ENCODE results near the gene FUT7.

GRCh38 chr9:137013571-137013940 lies 18.3 kb downstream of the FUT7 start:
- TF ChIP-seq SP2 (IDR thresholded peaks at IDR 0.05; ENCODE audit: extremely low read depth, low read depth, low read length, poor library complexity, severe bottlenecking) = no peak
- no peak for TF ChIP-seq FOXK2 (conservative IDR thresholded peaks at IDR 0.05 in 1 of 2, IDR thresholded peaks at IDR 0.05 in 1 of 2; ENCODE audit: low read depth in 2 of 2)
- TF ChIP-seq NR3C1 (CRISPR knock-in tag; IDR thresholded peaks at IDR 0.05) = no peak
- TF ChIP-seq ZNF174 (CRISPR knock-in tag; IDR thresholded peaks at IDR 0.05) = no peak
- no peak for TF ChIP-seq CBX2 (IDR thresholded peaks at IDR 0.05; ENCODE audit: insufficient read depth, low read length, poor library complexity, severe bottlenecking)
- TF ChIP-seq POLR2AphosphoS5 (IDR thresholded peaks at IDR 0.05; ENCODE audit: control insufficient read depth, insufficient read depth, low read depth, low read length) = no peak
- no peak for TF ChIP-seq CTCF (IDR thresholded peaks at IDR 0.05 in 2 of 3, conservative IDR thresholded peaks at IDR 0.05 in 1 of 3; ENCODE audit: insufficient read depth in 2 of 3, low read depth in 1 of 3, low read length in 3 of 3)
- no peak for TF ChIP-seq HMBOX1 (IDR thresholded peaks at IDR 0.05)
- no peak for TF ChIP-seq ZBTB7A (IDR thresholded peaks at IDR 0.05; ENCODE audit: borderline replicate concordance, control insufficient read depth, low read depth, low read length)
- TF ChIP-seq HNRNPL (IDR thresholded peaks at IDR 0.05; ENCODE audit: low read depth, low read length) = 0 out of 2 replicates have a peak, but pooled peaks have one; percentile 26
- no peak for TF ChIP-seq E2F1 (CRISPR knock-in tag; IDR thresholded peaks at IDR 0.05)
- no peak for TF ChIP-seq HMG20A (CRISPR knock-in tag; conservative IDR thresholded peaks at IDR 0.05)
- TF ChIP-seq TRIM24 (IDR thresholded peaks at IDR 0.05) = no peak
- no peak for TF ChIP-seq THRA (IDR thresholded peaks at IDR 0.05)
